ENCODE data around the gene FDXACB1.

The FDXACB1 gene, protein sequence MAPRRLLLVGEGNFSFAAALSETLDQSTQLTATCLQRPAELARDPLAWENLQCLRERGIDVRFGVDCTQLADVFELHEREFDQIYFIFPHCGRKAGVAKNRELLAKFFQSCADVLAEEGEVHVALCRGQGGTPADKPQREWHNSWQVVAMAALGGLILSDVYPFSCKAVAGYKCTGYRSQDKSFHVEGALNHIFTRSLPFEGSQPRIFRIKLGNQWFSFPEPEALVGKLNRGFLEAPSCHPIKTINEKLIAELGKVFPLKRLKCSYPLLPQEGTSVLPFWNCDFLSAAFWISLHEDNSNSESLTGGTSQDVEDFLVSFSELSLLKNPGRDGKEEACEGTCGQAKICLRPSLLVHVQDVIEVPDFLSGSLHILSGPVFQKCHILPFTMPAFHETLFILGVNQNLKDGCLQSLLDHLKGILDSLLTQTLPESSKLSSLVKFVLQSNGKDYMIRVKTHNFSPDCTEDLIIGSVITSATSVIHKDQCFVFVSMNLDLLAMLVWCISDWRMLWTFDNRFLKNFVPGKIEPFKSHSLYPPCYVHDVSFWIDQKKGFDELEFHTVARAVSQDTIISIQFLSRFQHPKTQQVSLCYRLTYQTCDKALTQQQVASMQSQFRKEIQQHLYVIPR

DNA sequence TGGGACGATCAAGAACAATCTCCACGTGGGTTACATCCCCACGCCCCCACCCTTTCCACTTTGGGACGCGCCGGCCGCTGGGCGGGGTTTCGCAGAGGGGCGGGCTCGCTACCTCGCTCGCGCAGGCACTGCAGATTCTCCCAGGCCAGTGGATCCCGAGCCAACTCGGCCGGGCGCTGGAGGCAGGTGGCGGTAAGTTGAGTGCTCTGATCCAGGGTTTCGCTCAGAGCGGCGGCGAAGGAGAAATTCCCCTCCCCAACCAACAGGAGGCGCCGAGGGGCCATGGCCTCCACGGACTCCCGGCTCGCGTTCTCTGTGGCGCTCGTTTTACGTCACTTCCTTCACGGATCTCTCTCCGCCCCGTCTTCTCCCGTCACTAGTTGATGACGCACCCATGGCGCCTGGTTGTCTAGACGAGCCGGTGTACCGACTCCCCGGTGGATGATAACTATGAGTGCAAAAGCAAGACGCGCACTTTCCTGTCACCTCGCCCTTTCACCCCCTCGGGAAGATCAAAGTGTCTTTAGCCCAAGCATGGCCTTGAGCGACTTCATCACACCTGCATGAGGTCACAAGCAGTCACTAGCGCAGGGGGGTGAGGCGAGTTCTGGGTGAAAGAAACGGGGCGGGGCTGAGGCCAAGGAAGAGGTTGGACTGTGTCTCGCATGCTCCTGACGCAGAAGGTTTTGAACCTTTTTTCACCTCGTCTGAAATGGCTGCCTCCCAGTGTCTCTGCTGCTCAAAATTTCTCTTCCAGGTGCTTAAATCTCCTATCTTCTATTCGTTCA, at the start of gene FDXACB1, which contains the start of gene CFAP68:
Gene FDXACB1, minus strand, starts transcription at position 317 of the 788 bp plus-strand sequence. Its CDS starts 33 bp downstream, at position 284.
Gene CFAP68, plus strand, starts transcription at position 693 of the 788 bp plus-strand sequence. Its CDS starts 20 bp downstream, at position 713.
- intact Hi-C loops (cut with DNase I), result loop anchor here (1.0 to 5.0 kb wide), 5 partner anchors 33 to 193 kb away; partner anchors contain the start of genes CRYAB, HSPB2, NKAPD1 and PIH1D2
- DNase-seq, result peak; percentile 94 to 99 (median 97)

DNA sequence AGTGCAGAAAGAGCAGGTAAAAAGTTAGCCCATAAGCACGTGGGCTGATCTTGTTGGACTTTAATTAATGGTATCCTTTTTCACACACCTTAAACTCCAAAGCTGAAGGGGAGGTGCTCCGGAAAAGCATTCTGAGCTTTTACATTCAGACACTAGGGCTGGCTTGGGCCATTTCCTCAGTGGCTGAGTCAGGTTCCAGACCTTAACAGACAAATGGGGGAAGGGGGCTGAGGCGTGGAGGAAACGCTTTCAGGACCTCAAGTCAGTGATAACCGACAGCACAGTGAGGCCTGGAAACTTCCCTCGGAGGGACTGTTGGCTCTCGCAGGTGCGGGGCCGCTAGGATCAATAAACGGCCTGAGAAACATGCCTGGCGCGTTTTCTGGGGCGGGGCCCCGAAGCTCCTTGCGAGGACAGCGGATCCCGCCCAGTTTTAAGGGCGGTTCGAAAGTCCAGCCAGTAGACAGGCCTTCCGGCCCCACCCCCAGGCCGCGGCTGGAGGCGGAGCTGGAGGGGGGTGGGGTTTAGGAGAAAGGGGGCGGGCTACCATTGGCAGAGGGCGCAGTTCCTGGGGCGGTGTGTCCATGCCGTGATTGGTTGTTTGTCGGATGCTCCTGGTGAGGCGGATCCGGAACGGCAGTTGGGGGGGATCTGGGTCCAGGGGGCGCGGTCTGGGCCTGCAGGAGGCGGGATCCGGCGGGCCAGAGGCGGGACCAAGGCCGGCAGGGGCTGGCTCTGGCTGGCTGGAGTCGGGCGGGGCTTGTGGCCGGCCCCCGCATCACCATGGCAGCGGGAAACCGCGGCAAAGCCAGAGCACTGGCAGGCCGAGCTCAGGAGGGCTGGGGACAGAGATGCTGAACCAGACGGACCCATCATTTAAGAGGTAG, 47.8 kb upstream of the FDXACB1 start:
- intact Hi-C loops (cut with DNase I), result loop anchor here (5.0 kb wide), 1 partner anchor 49 kb away; the partner anchor contains the start of genes CFAP68 and FDXACB1

DNA sequence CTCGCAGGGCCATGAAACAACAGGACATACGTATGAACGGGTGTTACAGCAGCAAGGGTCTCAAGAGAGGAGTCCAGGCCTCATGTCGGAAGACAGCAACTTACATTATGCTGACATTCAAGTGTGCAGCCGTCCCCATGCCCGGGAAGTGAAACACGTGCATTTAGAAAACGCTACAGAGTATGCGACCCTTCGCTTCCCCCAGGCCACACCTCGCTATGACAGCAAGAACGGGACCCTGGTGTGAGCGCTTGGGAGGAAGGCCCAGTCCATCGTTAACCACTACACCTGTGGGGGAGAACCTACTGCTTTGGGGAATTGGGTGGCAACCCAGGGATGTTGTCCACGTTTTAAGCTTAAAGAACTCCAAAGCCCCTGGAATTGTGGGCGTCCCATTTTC, 47.0 kb upstream of the FDXACB1 start:
- intact Hi-C loops (cut with DNase I), result loop anchor here (5.0 kb wide), 1 partner anchor 49 kb away; the partner anchor contains the start of genes CFAP68 and FDXACB1
- peak in 1 of 10 donors; percentile 78 for DNase-seq

More for the DNA sequence above, 47.8 kb upstream of the FDXACB1 start:
- peak; percentile 93 to 100 (median 98) for DNase-seq

DNA sequence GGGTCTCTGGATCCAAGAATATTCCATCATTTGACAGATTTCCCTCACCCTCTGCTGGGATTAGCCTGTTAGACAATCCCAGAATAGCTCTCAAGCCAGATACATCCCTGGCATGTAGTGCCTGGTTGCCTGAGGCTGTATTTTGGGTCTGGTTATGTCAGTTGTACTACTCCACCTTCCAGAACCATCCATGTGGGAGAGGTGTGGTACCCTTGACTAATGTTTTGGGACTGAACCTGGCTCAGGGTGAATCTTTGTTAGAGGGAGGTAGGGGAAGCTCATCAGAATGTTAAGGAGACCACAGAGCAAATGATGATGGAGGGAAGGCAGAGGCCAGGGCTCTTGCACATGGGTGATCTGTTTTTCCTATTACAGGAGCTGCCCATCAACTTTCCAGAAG, 45.0 kb upstream of the FDXACB1 start:
- no peak for DNase-seq
- intact Hi-C loops (cut with DNase I), result no loop called here

DNA sequence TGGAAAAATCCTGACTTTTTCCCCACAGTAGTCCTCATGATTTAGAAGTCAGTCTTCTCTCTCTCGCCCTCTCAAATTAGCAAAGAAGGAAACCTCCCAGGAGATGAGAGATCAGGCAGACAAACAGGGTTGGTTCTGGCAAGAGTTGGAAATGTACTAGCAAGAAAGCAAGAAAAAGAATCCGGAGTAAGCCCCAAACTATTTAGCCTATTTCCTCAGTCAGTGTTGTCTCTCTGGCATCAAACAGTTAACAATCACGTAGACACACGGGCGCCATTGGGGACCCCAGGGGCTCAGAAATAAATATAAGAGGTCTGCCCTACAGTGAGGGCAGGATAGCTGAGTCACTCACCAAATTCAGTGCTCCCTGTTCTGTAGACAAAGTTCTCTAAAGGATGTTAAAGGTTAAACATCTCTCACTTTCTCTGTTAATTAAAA, 44.4 kb upstream of the FDXACB1 start:
- intact Hi-C loops (cut with DNase I), result no loop called here

DNA sequence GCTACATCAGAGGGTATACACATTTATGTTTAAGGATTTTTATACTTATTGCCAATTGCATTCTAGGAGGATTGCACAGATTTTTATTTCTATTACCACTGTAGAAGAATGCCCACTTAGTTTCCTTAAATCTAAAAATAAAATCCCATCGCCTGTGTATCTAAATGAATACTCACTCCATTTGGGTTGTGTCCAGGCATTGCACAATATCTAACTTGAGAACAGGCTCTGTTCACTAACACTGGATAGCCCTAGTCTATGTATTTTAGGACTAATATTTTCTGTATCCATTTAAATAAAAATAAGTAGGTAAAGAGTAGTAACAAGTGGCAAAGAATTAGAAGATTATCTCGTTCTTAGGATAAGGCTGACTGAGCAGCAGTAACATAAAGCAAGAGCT, 43.8 kb upstream of the FDXACB1 start:
- intact Hi-C loops (cut with DNase I), result no loop called here
- DNase-seq, result no peak

More for the DNA sequence above, 44.4 kb upstream of the FDXACB1 start:
- DNase-seq, result no peak

DNA sequence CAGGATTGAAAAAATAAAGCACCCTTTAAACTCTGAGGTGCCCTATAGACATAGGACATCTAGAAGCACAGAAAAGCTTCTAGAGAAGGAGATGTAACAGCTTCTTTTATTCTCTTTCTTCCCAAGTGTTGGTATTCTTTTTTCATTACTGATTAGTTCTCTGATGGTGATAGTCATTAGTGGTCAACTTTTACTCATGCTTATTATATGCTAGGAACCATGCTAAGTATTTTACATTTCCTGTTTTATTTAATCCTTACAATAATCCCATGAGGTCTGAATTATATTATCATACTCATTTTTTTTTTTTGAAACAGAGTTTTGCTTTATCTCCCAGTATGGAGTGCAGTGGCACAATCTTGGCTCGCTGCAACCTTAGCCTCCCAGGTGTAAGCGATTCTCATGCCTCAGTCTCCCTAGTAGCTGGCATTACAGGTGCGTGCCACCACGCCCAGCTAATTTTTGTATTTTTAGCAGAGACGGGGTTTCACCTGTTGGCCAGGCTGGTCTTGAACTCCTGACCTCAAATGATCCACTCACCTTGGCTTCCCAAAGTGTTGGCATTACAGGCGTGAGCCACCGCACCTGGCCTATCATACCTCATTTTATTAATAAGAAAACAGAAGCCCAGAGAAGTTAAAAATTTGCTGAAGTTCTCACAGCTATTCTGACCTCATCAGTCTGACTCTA, 42.7 kb upstream of the FDXACB1 start:
- intact Hi-C loops (cut with DNase I), result no loop called here
- DNase-seq, result peak in 1 of 10 donors; percentile 42

DNA sequence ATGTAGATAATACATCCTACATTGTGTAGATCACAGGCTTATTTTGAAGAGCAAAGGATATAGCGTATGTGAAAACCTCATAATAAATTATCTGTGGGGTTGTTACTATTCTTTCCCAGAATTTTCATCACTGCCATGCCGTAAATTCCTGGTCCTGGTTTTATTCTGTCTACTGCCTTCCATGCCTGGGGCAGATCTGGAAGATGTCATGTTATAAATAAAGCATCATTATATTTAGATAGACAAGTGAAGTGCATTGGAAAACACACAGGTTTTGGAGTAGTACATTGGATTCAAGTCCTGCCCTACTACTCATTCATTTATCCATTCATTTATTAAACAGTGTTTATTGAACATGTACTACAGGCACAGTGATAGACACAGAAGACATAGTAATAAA, 41.9 kb upstream of the FDXACB1 start:
- DNase-seq, result no peak
- intact Hi-C loops (cut with DNase I), result no loop called here

DNA sequence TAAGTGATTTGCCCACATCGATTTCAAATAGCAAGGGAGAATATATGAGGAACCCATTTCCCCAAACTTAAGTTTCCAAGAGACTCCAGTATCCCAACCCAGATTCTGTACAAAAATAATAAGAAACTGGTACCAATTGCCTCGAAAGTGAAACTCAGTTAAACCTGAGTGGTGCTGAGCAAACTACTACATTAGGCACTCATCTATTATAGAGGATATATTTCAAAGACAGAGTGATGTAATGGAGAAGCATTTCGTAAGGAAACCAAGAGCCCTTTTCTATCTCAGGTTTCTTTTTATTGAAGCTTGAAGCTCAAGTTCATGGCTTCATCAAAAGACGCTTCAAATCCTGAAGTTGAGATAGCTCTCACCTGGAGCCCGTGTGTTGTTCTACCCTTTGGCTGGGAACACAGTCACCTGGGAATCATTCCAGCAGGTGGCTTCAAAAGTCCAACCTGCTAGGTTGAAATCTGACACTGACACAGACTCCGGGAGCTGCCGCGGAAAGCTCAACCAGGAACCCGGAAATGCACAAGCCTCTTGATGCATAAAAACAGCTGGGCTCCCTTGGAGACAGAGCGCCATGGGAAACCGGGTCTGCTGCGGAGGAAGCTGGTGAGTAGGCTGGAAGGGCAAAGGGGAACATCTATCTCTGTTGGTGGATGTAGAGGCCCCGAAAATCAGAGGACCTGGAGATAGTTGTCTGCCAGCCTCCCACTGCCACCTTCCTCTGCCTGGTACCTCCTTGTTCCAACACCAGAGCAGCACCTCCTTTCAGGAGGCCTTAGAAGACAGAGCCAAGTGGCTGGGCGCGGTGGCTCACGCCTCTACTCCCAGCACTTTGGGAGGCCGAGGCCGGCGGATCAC, 39.7 kb upstream of the FDXACB1 start, which contains the start of gene C11orf52:
Gene C11orf52, plus strand, starts transcription at position 524 of the 867 bp plus-strand sequence. Its CDS starts 60 bp downstream, at position 584.
- DNase-seq, result peak in 1 of 10 donors; percentile 46

DNA sequence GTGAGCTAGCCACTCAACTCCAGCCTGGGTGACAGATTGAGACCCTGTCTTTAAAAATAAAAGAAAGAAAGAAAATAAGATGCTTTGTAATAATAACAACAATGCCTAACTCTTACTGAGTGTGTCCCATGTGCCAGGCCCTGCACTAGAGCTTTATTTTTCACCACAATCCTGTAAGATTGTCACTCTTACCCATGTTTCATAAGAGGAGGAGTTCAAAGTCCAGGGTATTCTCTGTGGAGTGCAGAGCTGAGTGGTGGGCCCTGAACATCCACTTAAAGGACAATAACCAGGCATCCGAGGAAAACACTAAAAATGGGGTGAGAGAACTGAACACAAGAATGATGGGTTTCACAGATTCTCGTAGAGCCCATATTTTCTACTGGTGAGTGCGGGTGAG, 38.8 kb upstream of the FDXACB1 start:
- intact Hi-C loops (cut with DNase I), result no loop called here
- DNase-seq, result no peak

More for the DNA sequence above, 39.7 kb upstream of the FDXACB1 start, which contains the start of gene C11orf52:
- intact Hi-C loops (cut with DNase I), result no loop called here

DNA sequence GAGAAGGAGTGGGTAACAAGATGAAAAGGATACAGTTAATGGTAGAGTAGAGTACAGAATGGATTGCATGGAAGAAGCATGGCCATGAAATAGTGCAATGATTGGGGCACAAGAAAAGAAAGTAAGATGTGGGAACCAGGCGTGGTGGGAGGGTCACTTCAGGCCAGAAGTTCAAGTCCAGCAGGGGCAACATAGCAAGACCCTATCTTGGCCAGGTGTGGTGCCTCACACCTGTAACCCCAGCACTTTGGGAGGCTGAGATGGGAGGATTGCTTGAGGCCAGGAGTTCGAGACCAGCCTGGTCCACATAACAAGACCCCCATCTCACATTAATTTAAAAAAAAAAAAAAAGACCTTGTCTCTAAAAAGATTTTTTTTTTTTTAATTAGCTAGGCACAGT, 38.3 kb upstream of the FDXACB1 start:
- intact Hi-C loops (cut with DNase I), result no loop called here
- no peak for DNase-seq

DNA sequence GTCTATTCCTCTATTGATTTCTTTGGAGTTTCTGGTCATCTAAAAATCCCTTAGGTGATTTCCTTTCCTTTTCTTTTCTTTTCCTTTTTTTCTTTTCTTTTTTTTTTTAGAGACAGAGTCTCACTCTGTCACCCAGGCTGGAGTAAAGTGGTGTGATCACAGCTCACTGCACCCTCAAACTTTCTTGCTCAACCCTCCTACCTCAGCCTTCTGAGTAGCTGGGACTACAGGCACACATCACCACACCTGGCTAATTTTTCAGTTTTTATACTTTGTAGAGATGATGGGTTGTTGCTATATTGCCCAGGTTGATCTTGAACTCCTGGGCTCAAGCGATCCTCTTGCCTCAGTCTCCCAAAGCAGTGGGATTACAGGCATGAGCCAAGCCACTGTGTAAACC, 37.8 kb upstream of the FDXACB1 start:
- no peak for DNase-seq
- intact Hi-C loops (cut with DNase I), result no loop called here

DNA sequence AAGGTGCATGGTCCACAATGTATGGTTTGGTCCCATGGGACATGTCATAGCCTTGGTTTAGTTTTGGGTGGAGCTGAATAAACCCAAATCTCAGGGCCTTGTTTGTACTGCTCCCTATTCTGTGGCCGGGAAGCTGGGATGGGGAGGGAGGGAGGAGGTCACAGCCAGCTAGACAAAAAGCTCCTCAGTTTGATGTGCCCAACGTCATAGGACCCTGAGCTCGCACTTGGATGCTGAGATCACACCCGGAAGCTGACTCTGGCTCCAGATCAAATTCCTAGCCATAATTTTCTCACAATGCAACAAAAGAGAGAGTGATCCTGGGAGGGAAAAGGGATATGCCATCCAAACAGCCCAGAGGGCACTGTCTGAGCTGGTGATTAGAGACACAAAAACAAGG, 35.0 kb upstream of the FDXACB1 start:
- DNase-seq, result peak in 8 of 10 donors; percentile 38 to 93 (median 70)

DNA sequence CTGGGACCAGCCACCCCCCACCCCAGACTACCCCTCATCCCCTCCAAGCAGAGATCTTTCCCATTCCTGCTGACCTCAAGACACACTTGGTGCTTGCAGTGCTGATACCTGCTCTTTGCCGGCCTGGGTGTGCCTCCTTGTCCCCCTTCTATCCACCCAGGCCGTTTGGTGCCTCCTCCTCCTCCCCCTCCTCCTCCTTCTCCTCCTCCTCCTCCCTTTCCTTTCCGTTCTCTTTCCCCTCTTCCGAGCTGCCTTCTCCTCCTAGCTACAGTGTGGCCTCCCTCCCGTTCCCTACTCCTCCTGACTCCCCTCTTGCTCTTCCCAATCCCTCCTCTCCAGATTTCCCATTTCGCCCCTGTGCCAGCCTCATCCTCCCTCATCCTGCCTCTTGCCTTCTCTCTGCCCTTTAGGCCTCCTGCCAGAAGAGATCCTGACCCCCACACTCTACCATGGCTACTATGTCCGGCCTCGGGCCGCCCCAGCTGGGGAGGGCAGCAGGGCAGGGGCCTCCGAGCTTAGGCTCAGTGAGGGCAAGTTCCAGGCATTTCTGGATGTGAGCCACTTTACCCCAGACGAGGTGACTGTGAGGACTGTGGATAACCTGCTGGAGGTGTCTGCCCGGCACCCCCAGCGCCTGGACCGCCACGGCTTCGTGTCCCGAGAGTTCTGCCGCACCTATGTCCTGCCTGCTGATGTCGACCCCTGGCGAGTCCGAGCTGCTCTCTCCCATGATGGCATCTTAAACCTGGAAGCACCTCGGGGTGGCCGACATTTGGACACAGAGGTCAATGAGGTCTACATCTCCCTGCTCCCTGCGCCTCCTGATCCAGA, 34.3 kb upstream of the FDXACB1 start:
- intact Hi-C loops (cut with DNase I), result loop anchor here (5.0 kb wide), 1 partner anchor 36 kb away; the partner anchor contains the start of genes CFAP68 and FDXACB1
- DNase-seq, result peak in 3 of 10 donors; percentile 25 to 88 (median 79)

More for the DNA sequence above, 35.0 kb upstream of the FDXACB1 start:
- intact Hi-C loops (cut with DNase I), result loop anchor here (5.0 kb wide), 1 partner anchor 37 kb away; the partner anchor contains the start of genes CFAP68 and FDXACB1

DNA sequence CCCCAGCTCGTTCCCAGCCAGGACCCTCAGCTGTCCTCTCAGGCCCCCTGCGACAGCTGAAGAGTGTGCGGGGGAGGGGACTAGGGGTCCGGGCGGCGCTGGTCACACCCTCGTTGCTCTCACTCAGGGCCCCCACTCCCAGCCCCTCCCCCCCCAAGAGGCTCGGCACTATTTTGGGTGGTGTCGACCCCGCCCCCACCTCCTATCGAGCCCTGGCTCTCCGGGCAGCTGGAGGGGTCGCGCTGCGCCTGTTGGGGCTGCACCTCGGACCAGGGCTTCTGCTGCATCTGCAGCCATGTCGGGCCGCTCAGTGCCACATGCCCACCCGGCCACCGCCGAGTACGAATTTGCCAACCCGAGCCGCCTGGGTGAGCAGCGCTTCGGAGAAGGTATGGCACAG, 33.6 kb upstream of the FDXACB1 start, which contains the start of gene HSPB2:
Gene HSPB2, plus strand, starts transcription at position 200 of the 400 bp plus-strand sequence. Its CDS starts 96 bp downstream, at position 296.
- DNase-seq, result peak in 4 of 10 donors; percentile 19 to 83 (median 61)

More for the DNA sequence above, 33.6 kb upstream of the FDXACB1 start, which contains the start of gene HSPB2:
- intact Hi-C loops (cut with DNase I), result loop anchor here (5.0 kb wide), 1 partner anchor 35 kb away; the partner anchor contains the start of genes CFAP68 and FDXACB1

Measured in posterior cingulate gyrus (tissue), 11 donors.